LNCAP (cell line): ENCODE results near the gene BTBD19.

ENCODE experiments used
- TF ChIP-seq, protein P1 (sequence below): fragments of 450-650 bp; IDR thresholded peaks from 2 replicates; pipeline ENCODE4 v1.5.1; 2017; ENCODE audit warnings: mild to moderate bottlenecking

Gene BTBD19

GRCh38 chr1:44808063-44808937 is at the start of gene BTBD19:
Gene BTBD19, plus strand, starts transcription at chr1:44808523. Its CDS starts 298 bp downstream, at chr1:44808821.
- TF ChIP-seq, protein P1, sequence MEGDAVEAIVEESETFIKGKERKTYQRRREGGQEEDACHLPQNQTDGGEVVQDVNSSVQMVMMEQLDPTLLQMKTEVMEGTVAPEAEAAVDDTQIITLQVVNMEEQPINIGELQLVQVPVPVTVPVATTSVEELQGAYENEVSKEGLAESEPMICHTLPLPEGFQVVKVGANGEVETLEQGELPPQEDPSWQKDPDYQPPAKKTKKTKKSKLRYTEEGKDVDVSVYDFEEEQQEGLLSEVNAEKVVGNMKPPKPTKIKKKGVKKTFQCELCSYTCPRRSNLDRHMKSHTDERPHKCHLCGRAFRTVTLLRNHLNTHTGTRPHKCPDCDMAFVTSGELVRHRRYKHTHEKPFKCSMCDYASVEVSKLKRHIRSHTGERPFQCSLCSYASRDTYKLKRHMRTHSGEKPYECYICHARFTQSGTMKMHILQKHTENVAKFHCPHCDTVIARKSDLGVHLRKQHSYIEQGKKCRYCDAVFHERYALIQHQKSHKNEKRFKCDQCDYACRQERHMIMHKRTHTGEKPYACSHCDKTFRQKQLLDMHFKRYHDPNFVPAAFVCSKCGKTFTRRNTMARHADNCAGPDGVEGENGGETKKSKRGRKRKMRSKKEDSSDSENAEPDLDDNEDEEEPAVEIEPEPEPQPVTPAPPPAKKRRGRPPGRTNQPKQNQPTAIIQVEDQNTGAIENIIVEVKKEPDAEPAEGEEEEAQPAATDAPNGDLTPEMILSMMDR, result no peak

DNA sequence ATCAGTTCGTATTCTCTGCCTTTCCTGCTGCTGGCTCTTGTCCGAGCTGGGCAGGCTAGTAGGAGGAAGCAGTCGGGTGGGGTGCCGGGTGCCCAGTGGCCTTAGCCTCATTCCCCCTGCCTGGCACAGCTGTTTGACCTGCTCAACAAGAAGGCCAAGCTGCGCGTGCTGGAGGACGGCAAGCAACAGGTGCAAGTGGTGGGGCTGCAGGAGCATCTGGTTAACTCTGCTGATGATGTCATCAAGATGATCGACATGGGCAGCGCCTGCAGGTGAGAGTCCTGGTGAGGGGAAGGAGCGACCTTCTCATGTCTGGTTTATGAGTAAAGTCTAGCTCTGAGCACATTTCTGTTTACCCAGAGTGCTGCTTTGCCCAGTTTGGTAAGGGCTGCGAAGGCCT is 49.2 kb upstream of the BTBD19 start:
- TF ChIP-seq, protein P1, result no peak

DNA sequence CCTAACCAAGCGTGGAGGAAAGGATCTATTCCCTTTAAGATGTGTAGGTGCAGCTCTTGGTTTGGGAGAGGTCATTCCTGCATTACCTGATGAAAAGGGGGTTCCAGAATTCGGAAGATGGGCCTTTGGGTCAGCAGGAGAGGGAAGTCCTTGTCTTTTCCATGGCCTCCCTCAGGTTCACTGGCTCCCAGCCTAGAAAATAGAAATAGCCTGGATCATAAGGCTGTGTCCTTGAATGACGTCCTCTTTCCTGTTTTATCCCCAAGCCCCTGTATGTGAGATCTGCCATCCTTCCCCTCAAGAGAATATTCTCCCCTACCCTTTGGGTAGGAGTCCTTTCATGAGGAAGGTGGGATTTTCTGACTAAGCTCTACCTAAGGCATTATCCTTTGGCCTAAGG is 47.4 kb upstream of the BTBD19 start:
- TF ChIP-seq, protein P1, result no peak

- TF ChIP-seq, protein P1, result no peak
These were observed 33.0 kb upstream of the BTBD19 start, which contains the start of gene RPS8 for GRCh38 chr1:44775078-44775929. Gene RPS8, plus strand, starts transcription at chr1:44775540. Its CDS starts 57 bp downstream, at chr1:44775597.

DNA sequence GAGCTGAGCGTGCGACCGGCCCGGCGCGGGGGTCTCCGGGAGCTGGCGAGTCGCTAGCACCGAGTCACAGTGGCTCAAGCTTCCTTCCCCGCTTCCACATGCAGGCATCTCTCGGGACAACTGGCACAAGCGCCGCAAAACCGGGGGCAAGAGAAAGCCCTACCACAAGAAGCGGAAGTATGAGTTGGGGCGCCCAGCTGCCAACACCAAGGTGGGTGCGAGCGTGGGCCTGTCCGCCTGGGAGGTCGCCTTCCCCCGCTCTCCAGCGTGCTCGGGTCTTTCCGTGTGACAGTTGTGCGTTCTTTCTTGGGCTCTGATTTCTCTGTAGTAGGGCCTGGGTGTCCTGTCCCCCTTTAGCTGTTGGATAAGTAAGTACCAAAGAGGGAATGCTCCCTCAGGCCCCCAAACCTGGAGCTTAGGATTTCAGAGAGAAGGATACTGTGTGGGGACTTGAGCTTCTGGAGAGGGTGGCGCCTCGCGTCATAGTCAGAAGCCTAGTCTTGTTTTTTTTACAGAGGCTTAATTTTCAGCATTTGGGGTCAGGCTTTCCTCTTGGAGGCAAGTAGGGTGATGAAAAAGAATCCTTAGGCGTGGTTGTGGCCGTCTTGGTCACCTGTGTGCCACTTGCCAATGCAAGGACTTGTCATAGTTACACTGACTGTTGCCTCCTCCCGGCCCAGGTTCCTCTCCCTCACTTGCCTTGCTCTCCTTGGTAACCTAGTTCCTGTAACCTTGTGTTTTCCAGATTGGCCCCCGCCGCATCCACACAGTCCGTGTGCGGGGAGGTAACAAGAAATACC is 32.2 kb upstream of the BTBD19 start:
- TF ChIP-seq, protein P1, result no peak

DNA sequence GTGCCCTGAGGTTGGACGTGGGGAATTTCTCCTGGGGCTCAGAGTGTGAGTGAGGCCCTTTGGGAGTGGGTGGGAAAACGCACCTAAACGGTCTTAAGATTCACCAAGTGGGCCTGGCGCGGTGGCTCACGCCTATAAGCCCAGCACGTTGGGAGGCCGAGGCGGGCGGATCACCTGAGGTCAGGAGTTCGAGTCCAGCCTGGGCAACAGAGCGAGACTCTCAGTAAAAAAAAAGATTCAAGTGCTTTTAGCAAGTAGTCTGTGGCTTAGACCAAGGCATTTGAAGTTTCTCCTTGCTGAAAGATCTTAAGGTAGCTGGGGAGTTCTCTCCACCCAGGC is 31.6 kb upstream of the BTBD19 start:
- TF ChIP-seq, protein P1, result no peak

GRCh38 chr1:44777547-44777946 is 30.8 kb upstream of the BTBD19 start:
- TF ChIP-seq, protein P1, result no peak
